ENCODE data around the gene MIB2. TPM values are rescaled to one million over a fixed set of nuclear protein-coding genes. Genes with fewer than 3 reads are reported as not detected.

The MIB2 gene
- polyA plus RNA-seq, 3 donors: 5.4 to 65.7 (median 5.6) TPM

- Mint-ChIP-seq H3K27me3 (ENCODE audit: low read depth in 3 of 3) (peaks cover 12 to 44% (median 22%) of the 10 kb centered on the region in 3 donors), H3K9me3 (peaks cover 0 to 11% (median 3%) of the 10 kb centered on the region in 7 donors), H3K36me3 (peaks cover 6 to 12% of the 10 kb centered on the region in 2 donors), H3K4me1 (peaks cover 2% of the 10 kb centered on the region), H3K27ac (no peak overlapping the region), H3K4me3 (peak overlapping the region in 1 of 2 donors; percentile 67)
- no peak for DNase-seq
- no peak for TF ChIP-seq CTCF (IDR thresholded peaks at IDR 0.05)
- intact Hi-C loops (cut with micrococcal nuclease): no loop called here
- H4K20me1 ChIP-seq (ENCODE audit: insufficient read depth, low read length): no peaks in the 10 kb centered on the region
- no peak overlapping the region for H3K27ac ChIP-seq (ENCODE audit: low read depth in 1 of 2, low read length in 2 of 2)
- H3K79me2 ChIP-seq (ENCODE audit: insufficient read depth, low read length): no peaks in the 10 kb centered on the region
- H3K4me1 ChIP-seq (ENCODE audit: control insufficient read depth in 1 of 2, insufficient read depth in 2 of 2, low read length in 2 of 2): peaks cover 3 to 9% of the 10 kb centered on the region in 2 donors
- H3K4me3 ChIP-seq (replicated peaks in 1 of 3; ENCODE audit: low read depth in 2 of 3, low read length in 3 of 3): no peak overlapping the region
- H3K27me3 ChIP-seq (ENCODE audit: control insufficient read depth in 2 of 2, insufficient read depth in 2 of 2, low read length in 2 of 2): peaks cover 11 to 30% of the 10 kb centered on the region in 2 donors
- no peaks in the 10 kb centered on the region for H3K9me3 ChIP-seq (replicated peaks in 1 of 2; ENCODE audit: control insufficient read depth in 1 of 2, insufficient read depth in 1 of 2, low read length in 2 of 2)
- H2AFZ ChIP-seq (ENCODE audit: insufficient read depth, low read depth, low read length, poor library complexity, severe bottlenecking): no peak overlapping the region
- H3K9ac ChIP-seq (ENCODE audit: insufficient read depth, low read length, poor library complexity, severe bottlenecking): peak overlapping the region; percentile 4
- peaks cover 0 to under 1% of the 10 kb centered on the region in 2 donors for H3K36me3 ChIP-seq (replicated peaks in 1 of 2; ENCODE audit: control insufficient read depth in 1 of 2, insufficient read depth in 2 of 2, low read length in 2 of 2)
- no peak overlapping the region for H3K4me2 ChIP-seq (replicated peaks; ENCODE audit: extremely low read depth, low read length, poor library complexity, severe bottlenecking)
- 12% methylated on average over 63 of the region's 79 CpGs for WGBS (ENCODE audit: insufficient coverage)
These were observed 15.9 kb downstream of the MIB2 start for GRCh38 chr1:1630965-1631781.

GRCh38 chr1:1631782-1632420 lies 16.6 kb downstream of the MIB2 start, which contains the start of gene MMP23B:
MMP23B (plus strand) TSS chr1:1632173; CDS start chr1:1632219, 46 bp downstream.
- H3K9ac ChIP-seq (ENCODE audit: insufficient read depth, low read length, poor library complexity, severe bottlenecking): no peak within 1 kb of the TSS

More at GRCh38 chr1:1631782-1632420, 16.6 kb downstream of the MIB2 start, which contains the start of gene MMP23B:
- H3K27ac ChIP-seq (ENCODE audit: low read depth in 1 of 2, low read length in 2 of 2): no peak within 1 kb of the TSS
- peaks cover 13 to 19% of the 10 kb centered on the region in 2 donors for H3K36me3 Mint-ChIP-seq
- DNase-seq: no peak
- H4K20me1 ChIP-seq (ENCODE audit: insufficient read depth, low read length): no peaks in the 10 kb centered on the region
- no peak within 1 kb of the TSS for H3K4me2 ChIP-seq (replicated peaks; ENCODE audit: extremely low read depth, low read length, poor library complexity, severe bottlenecking)
- 3% methylated on average over 39 of the region's 48 CpGs for WGBS (ENCODE audit: insufficient coverage)
- H2AFZ ChIP-seq (ENCODE audit: insufficient read depth, low read depth, low read length, poor library complexity, severe bottlenecking): no peak within 1 kb of the TSS
- peaks cover 2% of the 10 kb centered on the region for H3K4me1 Mint-ChIP-seq
- peaks cover 7% of the 10 kb centered on the region in 2 donors for H3K36me3 ChIP-seq (replicated peaks in 1 of 2; ENCODE audit: control insufficient read depth in 1 of 2, insufficient read depth in 2 of 2, low read length in 2 of 2)
- no peaks in the 10 kb centered on the region for H3K9me3 ChIP-seq (replicated peaks in 1 of 2; ENCODE audit: control insufficient read depth in 1 of 2, insufficient read depth in 1 of 2, low read length in 2 of 2)
- H3K9me3 Mint-ChIP-seq: peaks cover 0 to 11% (median 3%) of the 10 kb centered on the region in 7 donors
- intact Hi-C loops (cut with micrococcal nuclease): no loop called here
- peaks cover 3 to 9% of the 10 kb centered on the region in 2 donors for H3K4me1 ChIP-seq (ENCODE audit: control insufficient read depth in 1 of 2, insufficient read depth in 2 of 2, low read length in 2 of 2)
- no peaks in the 10 kb centered on the region for H3K79me2 ChIP-seq (ENCODE audit: insufficient read depth, low read length)
- peak within 1 kb of the TSS in 1 of 2 donors; percentile 67 for H3K4me3 Mint-ChIP-seq
- no peak within 1 kb of the TSS for H3K4me3 ChIP-seq (replicated peaks in 1 of 3; ENCODE audit: low read depth in 2 of 3, low read length in 3 of 3)
- peaks cover 11 to 30% of the 10 kb centered on the region in 2 donors for H3K27me3 ChIP-seq (ENCODE audit: control insufficient read depth in 2 of 2, insufficient read depth in 2 of 2, low read length in 2 of 2)
- H3K27me3 Mint-ChIP-seq (ENCODE audit: low read depth in 3 of 3): peaks cover 12 to 44% (median 22%) of the 10 kb centered on the region in 3 donors
- TF ChIP-seq CTCF (IDR thresholded peaks at IDR 0.05): no peak
- H3K27ac Mint-ChIP-seq: no peak within 1 kb of the TSS
